Measurements from ENCODE around the gene NOSTRIN.

- TF ChIP-seq CTCF (IDR thresholded peaks at IDR 0.05) (no peak), POLR2A (IDR thresholded peaks at IDR 0.05) (no peak), EP300 (IDR thresholded peaks at IDR 0.05) (no peak)
Measured at GRCh38 chr2:168895771-168896170, 93.3 kb downstream of the NOSTRIN start.

Measured in ovary (tissue), 3 donors.